H7 (cell line): ENCODE results near the gene ADCY5. TPM values are rescaled to one million over a fixed set of nuclear protein-coding genes. Genes with fewer than 3 reads are reported as not detected.
A peak's percentile ranks its signal among the peaks of the same experiment; 100 is the strongest.

Experiments used
- DNase-seq: peaks from one replicate; pipeline ENCODE4 v3.0.0; 2012
- H3K27me3 ChIP-seq: 2 replicates; pipeline ENCODE4 v1.6.0; 2011; ENCODE audit warnings: mild to moderate bottlenecking, low read length; ENCODE audit not compliant: control insufficient read depth, insufficient read depth
- H3K36me3 ChIP-seq: replicated peaks from 2 replicates; pipeline ENCODE4 v1.5.1; 2011; ENCODE audit warnings: low read length; ENCODE audit not compliant: control insufficient read depth, insufficient read depth
- H3K4me3 ChIP-seq: 2 replicates; pipeline ENCODE4 v1.5.1; 2011; ENCODE audit warnings: low read depth, mild to moderate bottlenecking, control low read depth, low read length, moderate library complexity; ENCODE audit not compliant: insufficient read depth
- total RNA-seq: library from RNA; depleted of rRNA; stranded (reverse); fragments of >200 nt; shearing (Covaris generic); gene quantifications from 2 replicates; pipeline ENCODE4 v1.2.3, GENCODE V29; 2014

Gene ADCY5
- total RNA-seq, 1 experiment from 2014 or later = 2.4 TPM

DNA sequence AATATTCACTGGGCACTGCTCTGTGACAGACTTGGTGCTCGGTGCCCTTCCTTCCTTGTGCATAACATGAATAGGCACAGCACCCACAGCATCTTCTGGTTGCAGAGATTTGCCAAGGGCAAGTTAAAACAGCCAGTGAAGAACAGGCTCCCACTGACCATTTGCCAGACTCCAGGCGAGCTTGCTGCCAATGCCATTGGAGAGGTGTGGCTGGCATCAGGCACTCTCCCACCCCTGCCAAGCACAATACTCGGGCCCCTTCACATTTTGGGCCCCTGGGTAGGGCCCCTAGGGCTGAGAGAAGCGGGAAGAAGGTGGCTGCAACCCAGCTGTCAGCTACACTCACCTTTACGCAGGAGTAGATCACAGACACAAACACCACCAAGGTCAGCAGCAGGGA lies 135.0 kb downstream of the ADCY5 start:
- H3K27me3 ChIP-seq = no peaks in the 10 kb centered on the region
- H3K36me3 ChIP-seq = no peaks in the 10 kb centered on the region
- DNase-seq = no peak
- H3K4me3 ChIP-seq = no peak overlapping the region

- Histone ChIP-seq H3K4me3 (no peak overlapping the region), H3K36me3 (no peaks in the 10 kb centered on the region), H3K27me3 (no peaks in the 10 kb centered on the region)
- DNase-seq = no peak
These were observed 136.3 kb downstream of the ADCY5 start for GRCh38 chr3:123312331-123313265.

DNA sequence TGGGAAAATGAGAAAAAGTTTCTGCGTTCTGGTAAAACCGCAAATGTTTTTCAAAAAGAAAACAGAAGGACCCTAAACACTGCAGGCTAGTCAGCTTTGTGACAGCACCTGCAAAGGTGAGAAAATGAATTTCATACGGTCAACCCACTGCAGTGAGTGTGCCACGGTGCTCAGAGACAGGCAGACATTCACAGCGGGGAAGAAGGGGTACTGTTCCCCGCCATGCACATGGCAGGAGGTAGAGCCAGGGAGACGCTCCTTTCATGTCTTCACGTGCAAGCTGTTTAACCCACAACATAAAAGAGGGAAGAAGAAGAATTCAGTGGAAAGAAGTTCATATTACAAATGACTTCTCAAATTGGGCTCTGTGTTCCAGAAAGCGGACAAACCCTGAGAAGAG lies 137.7 kb downstream of the ADCY5 start:
- no peaks in the 10 kb centered on the region for H3K27me3 ChIP-seq
- H3K4me3 ChIP-seq = no peak overlapping the region
- H3K36me3 ChIP-seq = no peaks in the 10 kb centered on the region
- no peak for DNase-seq

DNA sequence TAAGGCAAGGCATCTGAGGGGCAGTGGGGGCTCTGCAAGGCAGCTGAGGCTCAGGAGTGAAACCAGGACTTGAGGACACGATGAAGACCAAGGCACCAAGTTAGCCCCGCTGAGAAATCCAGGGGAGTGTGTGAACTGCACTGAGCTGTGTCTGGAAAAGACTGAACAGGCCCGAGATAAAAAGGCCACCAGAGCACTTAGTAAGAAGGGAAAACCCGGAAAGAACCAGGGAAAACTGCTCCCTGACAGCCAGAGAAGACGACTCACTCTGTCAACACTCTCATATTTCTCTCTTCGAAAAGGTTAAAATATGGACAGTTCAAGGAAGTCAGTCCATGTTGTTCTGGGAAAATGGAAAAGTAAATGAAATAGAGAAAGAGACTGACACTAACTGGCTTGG lies 138.1 kb downstream of the ADCY5 start:
- Histone ChIP-seq H3K36me3 (no peaks in the 10 kb centered on the region), H3K27me3 (no peaks in the 10 kb centered on the region), H3K4me3 (no peak overlapping the region)
- DNase-seq = no peak

DNA sequence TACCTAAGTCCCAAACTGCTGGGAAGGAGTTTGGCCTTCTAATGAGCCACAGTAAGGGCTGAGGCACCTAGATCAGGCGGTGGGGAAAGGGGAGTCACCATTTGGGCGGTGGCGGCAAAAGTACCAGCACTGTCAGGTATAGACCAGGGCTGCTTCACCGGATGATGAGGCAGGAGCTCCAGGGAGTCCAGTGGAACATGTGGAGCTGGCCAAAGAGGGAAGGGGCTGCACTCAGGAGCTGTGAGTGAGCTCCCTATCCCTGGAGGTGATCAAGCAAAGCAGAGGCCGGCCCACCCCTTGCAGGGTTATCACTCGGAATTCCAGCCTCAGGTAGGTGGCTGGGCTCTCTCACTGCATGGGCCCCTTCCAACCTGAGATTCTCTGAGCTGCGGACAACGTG lies 138.7 kb downstream of the ADCY5 start:
- H3K4me3 ChIP-seq = no peak overlapping the region
- no peaks in the 10 kb centered on the region for H3K27me3 ChIP-seq
- no peak for DNase-seq
- no peaks in the 10 kb centered on the region for H3K36me3 ChIP-seq

- no peaks in the 10 kb centered on the region for H3K27me3 ChIP-seq
- no peak for DNase-seq
- no peak overlapping the region for H3K4me3 ChIP-seq
- H3K36me3 ChIP-seq = no peaks in the 10 kb centered on the region
These were observed 141.8 kb downstream of the ADCY5 start for GRCh38 chr3:123307064-123307463.

DNA sequence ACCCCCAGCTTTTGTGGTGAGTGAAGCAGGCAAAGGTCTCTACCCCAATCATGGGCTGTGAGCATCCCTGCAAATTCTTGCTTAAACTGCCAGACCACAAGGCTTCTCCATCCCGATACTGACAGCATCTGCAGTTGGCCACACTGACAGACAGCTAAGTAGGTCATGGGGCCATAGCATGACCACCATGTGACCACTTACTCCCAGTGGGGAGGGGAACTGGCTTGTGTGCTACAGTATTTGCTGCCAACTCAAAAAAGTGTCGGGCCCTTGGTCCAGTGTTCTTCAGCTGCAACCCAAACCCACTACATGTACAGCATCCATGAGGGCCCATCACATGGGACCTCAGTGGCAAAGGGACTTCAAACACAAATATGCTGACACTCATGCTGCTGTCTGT lies 143.7 kb downstream of the ADCY5 start:
- no peak for DNase-seq
- no peaks in the 10 kb centered on the region for H3K36me3 ChIP-seq

GRCh38 chr3:123303976-123304560 lies 144.8 kb downstream of the ADCY5 start:
- Histone ChIP-seq H3K36me3 (no peaks in the 10 kb centered on the region), H3K4me3 (no peak overlapping the region), H3K27me3 (no peaks in the 10 kb centered on the region)
- no peak for DNase-seq

More for the DNA sequence above, 143.7 kb downstream of the ADCY5 start:
- no peak overlapping the region for H3K4me3 ChIP-seq
- no peaks in the 10 kb centered on the region for H3K27me3 ChIP-seq

DNA sequence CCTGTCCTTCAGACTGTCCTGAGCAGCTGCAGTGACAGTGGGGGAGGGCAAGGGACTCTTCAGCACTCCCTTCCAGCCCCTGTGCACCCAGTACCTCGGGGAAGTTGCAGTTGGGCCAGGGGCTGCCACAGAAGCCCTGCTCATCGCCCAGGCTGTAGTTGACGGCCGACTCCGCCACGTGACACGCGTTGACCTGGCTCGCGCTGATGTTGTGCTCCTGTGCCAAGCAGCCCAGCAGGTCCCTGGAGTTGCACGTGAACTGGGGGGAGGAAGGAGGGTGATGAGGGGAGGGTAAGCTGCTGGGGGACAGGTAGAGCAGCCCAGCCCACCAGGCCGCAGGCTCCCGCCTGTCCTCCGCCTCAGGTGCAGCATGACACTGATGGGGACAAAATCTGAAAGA lies 145.9 kb downstream of the ADCY5 start:
- H3K36me3 ChIP-seq = no peaks in the 10 kb centered on the region
- no peaks in the 10 kb centered on the region for H3K27me3 ChIP-seq
- H3K4me3 ChIP-seq = no peak overlapping the region
- no peak for DNase-seq

DNA sequence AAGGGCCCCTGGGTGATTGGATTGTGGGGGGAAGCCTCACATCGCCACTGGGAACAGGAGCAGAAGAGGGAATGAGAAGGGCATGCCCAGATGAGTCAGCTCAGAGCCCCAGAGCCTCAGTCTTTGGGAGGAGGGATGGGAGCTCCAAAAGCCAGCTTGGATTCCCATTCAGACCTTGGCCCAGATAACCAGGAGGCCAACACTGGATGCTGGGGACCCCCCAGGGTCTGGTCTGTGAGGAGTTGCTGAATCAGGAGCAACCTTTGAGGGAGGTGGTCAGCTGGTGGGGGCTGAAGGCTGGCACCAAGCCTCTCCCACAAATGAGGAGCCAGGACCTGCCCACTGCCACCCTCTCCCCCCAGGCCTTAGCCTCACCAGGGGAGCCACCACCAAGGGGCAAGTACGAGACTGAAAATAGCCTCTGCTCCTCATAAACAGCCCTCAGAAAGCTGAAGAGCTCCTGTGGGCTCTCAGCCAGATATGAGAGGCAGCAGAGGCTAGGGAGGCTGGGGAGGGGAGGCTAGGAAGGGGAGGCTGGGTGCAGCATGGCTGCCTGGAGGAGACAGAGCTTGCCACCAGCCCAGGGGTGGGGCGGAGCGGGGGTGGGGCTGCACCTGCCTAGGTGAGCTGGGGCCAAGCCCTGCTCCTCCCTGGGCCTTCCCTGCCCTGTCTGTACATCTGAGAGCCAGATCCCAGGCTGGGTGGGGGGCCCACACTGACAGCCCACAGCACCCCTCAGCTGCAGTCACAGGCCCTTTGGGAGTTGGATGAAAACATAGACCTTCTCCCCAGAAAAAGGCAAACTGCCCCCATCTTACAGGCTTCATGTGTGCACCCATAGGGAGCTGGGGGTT lies 147.3 kb downstream of the ADCY5 start:
- DNase-seq = no peak
- no peak overlapping the region for H3K4me3 ChIP-seq
- H3K27me3 ChIP-seq = no peaks in the 10 kb centered on the region
- H3K36me3 ChIP-seq = no peaks in the 10 kb centered on the region

DNA sequence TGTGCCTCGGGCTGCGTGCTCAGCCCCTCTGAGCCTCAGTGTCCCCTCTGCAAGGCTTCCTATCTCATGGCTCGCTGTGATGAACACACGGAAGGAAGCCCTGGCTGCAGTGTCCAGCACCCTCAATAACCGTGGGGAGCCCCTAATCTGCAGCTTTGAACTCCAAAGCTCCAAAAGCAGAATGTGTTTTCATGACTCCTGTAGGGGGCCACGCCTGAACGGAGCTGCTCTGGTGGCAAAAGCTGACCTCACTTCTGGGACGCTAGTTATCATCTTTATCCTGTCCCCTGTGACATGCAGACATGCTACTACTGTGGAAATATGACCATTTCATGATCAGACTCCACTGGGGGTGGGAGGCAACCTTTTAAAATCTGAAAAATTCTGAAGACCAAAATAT lies 148.3 kb downstream of the ADCY5 start:
- DNase-seq = no peak
- Histone ChIP-seq H3K4me3 (no peak overlapping the region), H3K36me3 (no peaks in the 10 kb centered on the region), H3K27me3 (no peaks in the 10 kb centered on the region)

- no peaks in the 10 kb centered on the region for H3K36me3 ChIP-seq
- DNase-seq = no peak
- H3K4me3 ChIP-seq = no peak overlapping the region
- H3K27me3 ChIP-seq = no peaks in the 10 kb centered on the region
These were observed 148.8 kb downstream of the ADCY5 start for GRCh38 chr3:123300056-123300455.

GRCh38 chr3:123299581-123299980 lies 149.3 kb downstream of the ADCY5 start:
- DNase-seq = no peak
- H3K4me3 ChIP-seq = no peak overlapping the region
- no peaks in the 10 kb centered on the region for H3K36me3 ChIP-seq
- no peaks in the 10 kb centered on the region for H3K27me3 ChIP-seq

- no peak for DNase-seq
- Histone ChIP-seq H3K27me3 (no peaks in the 10 kb centered on the region), H3K36me3 (no peaks in the 10 kb centered on the region), H3K4me3 (no peak overlapping the region)
These were observed 150.0 kb downstream of the ADCY5 start for GRCh38 chr3:123298903-123299302.

DNA sequence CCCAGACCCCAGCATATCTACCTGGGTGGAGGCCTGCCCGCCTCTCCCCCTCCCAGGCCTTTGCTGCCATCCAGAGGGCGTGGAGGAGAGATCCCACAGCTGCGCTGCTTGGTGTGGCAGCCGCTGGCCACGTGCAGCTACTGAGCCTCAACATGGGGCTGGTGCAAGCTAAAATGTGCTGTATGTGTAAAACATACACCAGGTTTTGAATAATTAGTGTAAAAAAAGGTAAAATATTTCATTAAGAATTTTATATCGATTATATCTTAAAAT lies 151.3 kb downstream of the ADCY5 start:
- DNase-seq = peak; percentile 86
- no peaks in the 10 kb centered on the region for H3K36me3 ChIP-seq
- no peaks in the 10 kb centered on the region for H3K27me3 ChIP-seq
- no peak overlapping the region for H3K4me3 ChIP-seq
